IgD-negative memory B cell (primary cell): ENCODE measurements around the gene COL5A1. TPM values are rescaled to one million over a fixed set of nuclear protein-coding genes. Genes with fewer than 3 reads are reported as not detected.

Experiments used
- H3K27ac Mint-ChIP-seq, 3 donors: one replicate each; pipeline ENCODE4 v1.8.0; 2020 to 2022; ENCODE audit warnings: mild to moderate bottlenecking in 3 of 3, mixed read lengths in 3 of 3, moderate library complexity in 1 of 3
- H3K27me3 Mint-ChIP-seq: one replicate; pipeline ENCODE4 v1.8.0; 2021; ENCODE audit warnings: mixed read lengths
- H3K36me3 Mint-ChIP-seq: one replicate; pipeline ENCODE4 v1.8.0; 2020; ENCODE audit warnings: mild to moderate bottlenecking, mixed read lengths
- H3K4me1 Mint-ChIP-seq, 3 donors: one replicate each; pipeline ENCODE4 v1.8.0; 2020 to 2022; ENCODE audit warnings: mixed read lengths in 3 of 3, mild to moderate bottlenecking in 1 of 3
- H3K4me3 Mint-ChIP-seq, 4 donors: one replicate each; pipeline ENCODE4 v1.8.0; 2020 to 2022; ENCODE audit warnings: mild to moderate bottlenecking in 4 of 4, mixed read lengths in 4 of 4, moderate library complexity in 3 of 4
- H3K9me3 Mint-ChIP-seq, 3 donors: one replicate each; pipeline ENCODE4 v1.8.0; 2020 to 2021; ENCODE audit warnings: mixed read lengths in 3 of 3, mild to moderate bottlenecking in 1 of 3
- polyA plus RNA-seq: library from polyadenylated mRNA; unstranded; fragments of 300-500 nt; fragmentation: Illumina TruSeq; gene quantifications from one replicate; pipeline ENCODE4 v1.2.3, GENCODE V29; 2021

Gene COL5A1
- polyA plus RNA-seq, 1 donor from 2014 or later = not detected

GRCh38 chr9:134887686-134888602 is 246.3 kb downstream of the COL5A1 start:
- H3K4me3 Mint-ChIP-seq = no peak overlapping the region
- no peak overlapping the region for H3K27ac Mint-ChIP-seq
- H3K36me3 Mint-ChIP-seq = no peaks in the 10 kb centered on the region
- no peaks in the 10 kb centered on the region for H3K9me3 Mint-ChIP-seq
- no peaks in the 10 kb centered on the region for H3K4me1 Mint-ChIP-seq
- H3K27me3 Mint-ChIP-seq = peaks cover 17% of the 10 kb centered on the region

GRCh38 chr9:134888603-134889190 is 247.1 kb downstream of the COL5A1 start:
- Mint-ChIP-seq H3K27ac (no peak overlapping the region), H3K27me3 (peaks cover 17% of the 10 kb centered on the region), H3K4me1 (no peaks in the 10 kb centered on the region), H3K9me3 (no peaks in the 10 kb centered on the region), H3K4me3 (no peak overlapping the region), H3K36me3 (no peaks in the 10 kb centered on the region)

GRCh38 chr9:134889386-134890154 is 248.0 kb downstream of the COL5A1 start:
- Mint-ChIP-seq H3K27ac (no peak overlapping the region), H3K9me3 (peaks cover 0 to 1% (median 0%) of the 10 kb centered on the region in 3 donors), H3K27me3 (peaks cover 17% of the 10 kb centered on the region), H3K4me3 (no peak overlapping the region), H3K4me1 (no peaks in the 10 kb centered on the region), H3K36me3 (no peaks in the 10 kb centered on the region)

- H3K27me3 Mint-ChIP-seq = peaks cover 17% of the 10 kb centered on the region
- no peaks in the 10 kb centered on the region for H3K36me3 Mint-ChIP-seq
- H3K4me3 Mint-ChIP-seq = no peak overlapping the region
- no peaks in the 10 kb centered on the region for H3K4me1 Mint-ChIP-seq
- H3K9me3 Mint-ChIP-seq = peaks cover 1 to 4% (median 1%) of the 10 kb centered on the region in 3 donors
- H3K27ac Mint-ChIP-seq = no peak overlapping the region
Observed at GRCh38 chr9:134890155-134890495, 248.5 kb downstream of the COL5A1 start.

- H3K27me3 Mint-ChIP-seq = peaks cover 17% of the 10 kb centered on the region
- H3K36me3 Mint-ChIP-seq = no peaks in the 10 kb centered on the region
- H3K4me3 Mint-ChIP-seq = no peak overlapping the region
- H3K4me1 Mint-ChIP-seq = no peaks in the 10 kb centered on the region
- peaks cover 3 to 4% (median 4%) of the 10 kb centered on the region in 3 donors for H3K9me3 Mint-ChIP-seq
- H3K27ac Mint-ChIP-seq = no peak overlapping the region
Observed at GRCh38 chr9:134891053-134891452, 249.4 kb downstream of the COL5A1 start.

- H3K27ac Mint-ChIP-seq = no peak overlapping the region
- peaks cover 3 to 4% (median 4%) of the 10 kb centered on the region in 3 donors for H3K9me3 Mint-ChIP-seq
- peaks cover 12% of the 10 kb centered on the region for H3K27me3 Mint-ChIP-seq
Observed at GRCh38 chr9:134891713-134892112, 250.1 kb downstream of the COL5A1 start.

DNA sequence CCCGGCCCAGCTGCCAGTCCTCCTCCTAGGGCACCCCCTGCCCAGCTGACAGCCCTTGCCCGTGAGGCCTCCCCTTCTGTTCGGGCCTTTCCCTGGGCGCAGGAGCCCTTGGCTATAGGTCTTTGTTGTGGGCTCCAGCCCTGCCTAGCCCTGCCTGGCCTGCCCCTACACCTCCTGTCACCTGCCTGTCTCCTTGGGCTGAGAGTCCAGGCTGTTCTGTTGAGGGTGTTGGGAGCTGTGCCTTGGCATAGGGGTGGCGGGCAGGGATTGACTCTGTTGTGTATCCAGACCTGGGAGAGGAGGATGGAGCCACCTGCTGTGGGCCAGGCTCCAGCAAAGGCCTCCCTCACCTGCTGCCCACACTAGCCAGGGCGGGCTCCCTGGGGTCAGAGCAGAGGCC is 250.6 kb downstream of the COL5A1 start:
- peaks cover 3 to 6% (median 4%) of the 10 kb centered on the region in 3 donors for H3K9me3 Mint-ChIP-seq
- no peak overlapping the region for H3K27ac Mint-ChIP-seq
- no peaks in the 10 kb centered on the region for H3K4me1 Mint-ChIP-seq
- H3K4me3 Mint-ChIP-seq = no peak overlapping the region
- peaks cover 12% of the 10 kb centered on the region for H3K27me3 Mint-ChIP-seq
- no peaks in the 10 kb centered on the region for H3K36me3 Mint-ChIP-seq

More at GRCh38 chr9:134891713-134892112, 250.1 kb downstream of the COL5A1 start:
- H3K4me1 Mint-ChIP-seq = no peaks in the 10 kb centered on the region
- no peak overlapping the region for H3K4me3 Mint-ChIP-seq
- H3K36me3 Mint-ChIP-seq = no peaks in the 10 kb centered on the region

- peaks cover 3 to 6% (median 4%) of the 10 kb centered on the region in 3 donors for H3K9me3 Mint-ChIP-seq
- no peaks in the 10 kb centered on the region for H3K36me3 Mint-ChIP-seq
- no peaks in the 10 kb centered on the region for H3K4me1 Mint-ChIP-seq
- peaks cover 10% of the 10 kb centered on the region for H3K27me3 Mint-ChIP-seq
- H3K4me3 Mint-ChIP-seq = no peak overlapping the region
- H3K27ac Mint-ChIP-seq = no peak overlapping the region
Observed at GRCh38 chr9:134892820-134893420, 251.3 kb downstream of the COL5A1 start.

Other genes starting within 250 kb of the COL5A1 start
- not detected for gene FCN2, start 239.0 kb downstream of the COL5A1 start, polyA plus RNA-seq